Esophagus muscularis mucosa (tissue), 4 donors: ENCODE results near the gene ARHGAP4.

ENCODE experiments used
- EP300 ChIP-seq: sonication (generic); formaldehyde crosslinking; IDR thresholded peaks from one replicate; pipeline ENCODE4 v1.6.1; 2017; ENCODE audit warnings: antibody characterized with exemption
- POLR2A ChIP-seq: fragments of 450-650 bp; IDR thresholded peaks from one replicate; pipeline ENCODE4 v1.6.1; 2017; ENCODE audit warnings: antibody characterized with exemption, moderate library complexity, mild to moderate bottlenecking, low read depth
- POLR2AphosphoS5 ChIP-seq, 2 donors: sonication (generic); formaldehyde crosslinking; IDR thresholded peaks; one replicate each; pipeline ENCODE4 v1.6.1; 2017; ENCODE audit warnings: antibody characterized with exemption in 2 of 2
- TF ChIP-seq, protein P1 (sequence below), 3 experiments: fragments of 200-600 bp in 2 of 3; fragments of 450-650 bp in 1 of 3; sonication (generic) in 2 of 3; IDR thresholded peaks; one replicate each; pipeline ENCODE4 v1.5.1; 2017 to 2019; ENCODE audit warnings: antibody characterized with exemption in 3 of 3, mild to moderate bottlenecking in 2 of 3, moderate library complexity in 1 of 3

DNA sequence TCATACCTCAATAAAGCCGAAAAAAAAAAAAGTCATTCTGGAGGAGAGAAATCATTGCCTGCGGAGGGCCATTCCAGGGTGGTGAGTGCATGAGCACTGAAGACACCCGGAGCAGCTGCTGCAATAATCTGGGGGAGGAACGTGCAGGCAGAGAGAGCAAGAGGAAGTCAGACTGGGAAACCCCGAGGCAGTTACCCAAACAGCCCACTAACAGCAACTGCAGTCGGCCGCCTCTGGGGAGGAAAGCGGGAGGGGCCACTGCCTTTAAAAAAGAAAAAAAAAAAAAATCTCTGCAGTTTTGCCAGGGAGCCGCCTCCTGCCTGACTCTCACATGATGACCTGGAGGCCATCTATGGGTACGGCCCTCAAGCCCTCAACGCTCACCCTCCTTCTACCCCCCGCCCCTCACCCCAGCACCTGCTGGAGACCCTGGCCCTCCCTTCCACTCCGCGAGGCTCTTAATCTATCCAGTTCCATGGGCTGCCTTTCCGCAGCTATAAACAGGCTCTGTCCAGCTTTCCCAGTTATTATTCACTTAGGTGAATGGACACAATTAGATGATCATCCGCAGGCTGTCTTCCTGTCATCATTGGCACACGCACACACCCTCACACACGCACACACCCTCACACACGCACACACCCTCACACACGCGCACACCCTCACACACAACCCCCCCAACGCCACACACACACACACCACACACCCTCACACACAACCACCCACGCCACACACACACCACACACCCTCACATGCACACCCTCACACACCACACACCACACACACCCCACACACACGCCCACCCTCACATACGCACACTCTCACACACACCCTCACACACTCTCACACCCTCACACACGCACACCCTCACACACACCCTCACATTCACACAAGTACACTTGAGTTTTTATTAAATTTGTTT is 25.0 kb downstream of the ARHGAP4 start:
- no peak for TF ChIP-seq EP300
- TF ChIP-seq, protein P1, sequence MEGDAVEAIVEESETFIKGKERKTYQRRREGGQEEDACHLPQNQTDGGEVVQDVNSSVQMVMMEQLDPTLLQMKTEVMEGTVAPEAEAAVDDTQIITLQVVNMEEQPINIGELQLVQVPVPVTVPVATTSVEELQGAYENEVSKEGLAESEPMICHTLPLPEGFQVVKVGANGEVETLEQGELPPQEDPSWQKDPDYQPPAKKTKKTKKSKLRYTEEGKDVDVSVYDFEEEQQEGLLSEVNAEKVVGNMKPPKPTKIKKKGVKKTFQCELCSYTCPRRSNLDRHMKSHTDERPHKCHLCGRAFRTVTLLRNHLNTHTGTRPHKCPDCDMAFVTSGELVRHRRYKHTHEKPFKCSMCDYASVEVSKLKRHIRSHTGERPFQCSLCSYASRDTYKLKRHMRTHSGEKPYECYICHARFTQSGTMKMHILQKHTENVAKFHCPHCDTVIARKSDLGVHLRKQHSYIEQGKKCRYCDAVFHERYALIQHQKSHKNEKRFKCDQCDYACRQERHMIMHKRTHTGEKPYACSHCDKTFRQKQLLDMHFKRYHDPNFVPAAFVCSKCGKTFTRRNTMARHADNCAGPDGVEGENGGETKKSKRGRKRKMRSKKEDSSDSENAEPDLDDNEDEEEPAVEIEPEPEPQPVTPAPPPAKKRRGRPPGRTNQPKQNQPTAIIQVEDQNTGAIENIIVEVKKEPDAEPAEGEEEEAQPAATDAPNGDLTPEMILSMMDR (IDR thresholded peaks at IDR 0.05) = no peak
- TF ChIP-seq POLR2A = no peak
- peak in 1 of 2 donors; percentile 8 for TF ChIP-seq POLR2AphosphoS5 (IDR thresholded peaks at IDR 0.05)
